MM.1S (cell line): Measurements from ENCODE around the gene ANTXRL.

ENCODE experiments used
- DNase-seq: peaks from one replicate; pipeline ENCODE4 v3.0.0-alpha.2; 2015
- H2AFZ ChIP-seq: fragments of 300-600 bp; sonication (generic); 2 replicates; pipeline ENCODE4 v1.6.0; 2016; ENCODE audit warnings: antibody characterized with exemption, low read length
- H3F3A ChIP-seq: fragments of 300-600 bp; sonication (generic); 2 replicates; pipeline ENCODE4 v1.6.1; 2016; ENCODE audit warnings: mild to moderate bottlenecking, antibody characterized with exemption, low read length, moderate library complexity, mixed read lengths; ENCODE audit not compliant: insufficient read depth
- H3K27ac ChIP-seq: fragments of 300-600 bp; sonication (generic); 2 replicates; pipeline ENCODE4 v1.5.1; 2016; ENCODE audit warnings: mild to moderate bottlenecking, low read length
- H3K27me3 ChIP-seq: fragments of 300-600 bp; sonication (generic); replicated peaks from 2 replicates; pipeline ENCODE4 v1.6.0; 2016; ENCODE audit warnings: low read length; ENCODE audit not compliant: insufficient read depth
- H3K36me3 ChIP-seq: fragments of 300-600 bp; sonication (generic); replicated peaks from 2 replicates; pipeline ENCODE4 v1.6.1; 2016; ENCODE audit warnings: mild to moderate bottlenecking, low read length, mixed read lengths; ENCODE audit not compliant: insufficient read depth
- H3K4me1 ChIP-seq: fragments of 300-600 bp; sonication (generic); 2 replicates; pipeline ENCODE4 v1.6.1; 2016; ENCODE audit warnings: low read length, mixed read lengths
- H3K4me2 ChIP-seq: fragments of 300-600 bp; sonication (generic); 2 replicates; pipeline ENCODE4 v1.6.0; 2016; ENCODE audit warnings: low read depth, low read length
- H3K4me3 ChIP-seq: fragments of 300-600 bp; sonication (generic); 2 replicates; pipeline ENCODE4 v1.5.1; 2016; ENCODE audit warnings: low read length, mixed read lengths
- H3K79me2 ChIP-seq: fragments of 300-600 bp; sonication (generic); 2 replicates; pipeline ENCODE4 v1.6.1; 2016; ENCODE audit warnings: mixed run types, low read length, mixed read lengths
- H3K9ac ChIP-seq: fragments of 300-600 bp; sonication (generic); 2 replicates; pipeline ENCODE4 v1.6.1; 2016; ENCODE audit warnings: low read length, mixed read lengths
- H3K9me2 ChIP-seq: fragments of 300-600 bp; sonication (generic); replicated peaks from 2 replicates; pipeline ENCODE4 v1.6.1; 2016; ENCODE audit warnings: mild to moderate bottlenecking, low read length, mixed read lengths; ENCODE audit not compliant: insufficient read depth
- H3K9me3 ChIP-seq: fragments of 300-600 bp; sonication (generic); replicated peaks from 2 replicates; pipeline ENCODE4 v1.6.1; 2016; ENCODE audit warnings: mild to moderate bottlenecking, low read length, mixed read lengths; ENCODE audit not compliant: insufficient read depth
- H4K20me1 ChIP-seq: fragments of 300-600 bp; sonication (generic); 2 replicates; pipeline ENCODE4 v1.6.1; 2016; ENCODE audit warnings: mild to moderate bottlenecking, low read length, moderate library complexity, mixed read lengths; ENCODE audit not compliant: insufficient read depth
- EZH2 ChIP-seq: fragments of 300-600 bp; sonication (generic); optimal IDR thresholded peaks from 2 replicates; pipeline ENCODE3; 2017; ENCODE audit warnings: low read depth, mild to moderate bottlenecking, antibody characterized with exemption, low read length, mixed read lengths
- EZH2phosphoT487 ChIP-seq: fragments of 300-600 bp; sonication (generic); IDR thresholded peaks from 2 replicates; pipeline ENCODE4 v1.6.1; 2018; ENCODE audit warnings: antibody characterized with exemption, low read length
- TF ChIP-seq, protein P1 (sequence below): fragments of 300-600 bp; sonication (generic); IDR thresholded peaks from 2 replicates; pipeline ENCODE4 v1.5.1; 2016; ENCODE audit warnings: antibody characterized with exemption, low read length, mixed read lengths

The ANTXRL gene

DNA sequence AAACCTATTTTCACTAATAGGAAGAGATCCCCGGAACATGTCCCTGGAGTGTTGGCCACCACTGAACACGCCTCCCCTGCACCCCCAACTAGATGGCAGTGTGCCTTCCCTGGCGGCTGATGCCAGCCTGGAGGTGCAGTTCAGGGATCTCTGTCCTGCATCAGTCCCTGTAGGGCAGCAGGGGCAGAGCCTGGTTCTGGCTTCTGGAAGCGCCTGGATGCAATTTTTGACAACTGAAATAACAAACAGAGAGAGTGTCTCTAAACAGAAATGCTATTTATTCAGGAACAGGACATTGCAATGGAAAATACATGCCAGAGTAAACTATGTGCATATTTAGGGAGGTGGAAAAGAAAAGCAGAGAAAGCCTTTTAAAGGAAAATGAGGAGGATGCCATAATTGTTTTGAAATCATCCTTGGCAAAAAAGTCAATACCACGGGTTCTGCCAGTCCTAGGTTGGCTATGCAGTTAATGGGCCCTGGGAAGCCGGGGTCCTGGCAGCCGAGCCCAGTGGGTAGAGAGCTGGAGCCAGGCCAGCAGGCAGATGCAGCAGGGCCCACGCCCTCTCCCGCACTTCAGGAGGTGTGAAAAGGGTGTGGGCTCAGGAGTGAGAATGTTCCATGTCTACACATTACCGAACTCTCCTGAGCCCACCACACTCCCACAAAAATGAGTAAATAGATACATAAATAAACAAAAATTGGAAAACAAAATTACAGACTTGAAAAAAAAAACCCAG is 18.5 kb downstream of the ANTXRL start:
- H3K79me2 ChIP-seq = no peaks in the 10 kb centered on the region
- DNase-seq = no peak
- no peak for TF ChIP-seq EZH2
- TF ChIP-seq, protein P1, sequence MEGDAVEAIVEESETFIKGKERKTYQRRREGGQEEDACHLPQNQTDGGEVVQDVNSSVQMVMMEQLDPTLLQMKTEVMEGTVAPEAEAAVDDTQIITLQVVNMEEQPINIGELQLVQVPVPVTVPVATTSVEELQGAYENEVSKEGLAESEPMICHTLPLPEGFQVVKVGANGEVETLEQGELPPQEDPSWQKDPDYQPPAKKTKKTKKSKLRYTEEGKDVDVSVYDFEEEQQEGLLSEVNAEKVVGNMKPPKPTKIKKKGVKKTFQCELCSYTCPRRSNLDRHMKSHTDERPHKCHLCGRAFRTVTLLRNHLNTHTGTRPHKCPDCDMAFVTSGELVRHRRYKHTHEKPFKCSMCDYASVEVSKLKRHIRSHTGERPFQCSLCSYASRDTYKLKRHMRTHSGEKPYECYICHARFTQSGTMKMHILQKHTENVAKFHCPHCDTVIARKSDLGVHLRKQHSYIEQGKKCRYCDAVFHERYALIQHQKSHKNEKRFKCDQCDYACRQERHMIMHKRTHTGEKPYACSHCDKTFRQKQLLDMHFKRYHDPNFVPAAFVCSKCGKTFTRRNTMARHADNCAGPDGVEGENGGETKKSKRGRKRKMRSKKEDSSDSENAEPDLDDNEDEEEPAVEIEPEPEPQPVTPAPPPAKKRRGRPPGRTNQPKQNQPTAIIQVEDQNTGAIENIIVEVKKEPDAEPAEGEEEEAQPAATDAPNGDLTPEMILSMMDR = no peak
- no peak for TF ChIP-seq EZH2phosphoT487
- H3K4me1 ChIP-seq = no peaks in the 10 kb centered on the region
- H3K9ac ChIP-seq = no peak overlapping the region
- no peak overlapping the region for H3K4me2 ChIP-seq
- no peaks in the 10 kb centered on the region for H3K36me3 ChIP-seq
- no peaks in the 10 kb centered on the region for H3K27me3 ChIP-seq
- H3K9me2 ChIP-seq = no peaks in the 10 kb centered on the region
- no peaks in the 10 kb centered on the region for H3F3A ChIP-seq
- no peaks in the 10 kb centered on the region for H4K20me1 ChIP-seq
- H3K27ac ChIP-seq = no peak overlapping the region
- no peak overlapping the region for H3K4me3 ChIP-seq
- no peak overlapping the region for H2AFZ ChIP-seq
- no peaks in the 10 kb centered on the region for H3K9me3 ChIP-seq

GRCh38 chr10:46305986-46306385 is 19.2 kb downstream of the ANTXRL start:
- TF ChIP-seq, protein P1 = no peak
- TF ChIP-seq EZH2 = no peak
- no peak for TF ChIP-seq EZH2phosphoT487
- no peak overlapping the region for H3K27ac ChIP-seq

DNA sequence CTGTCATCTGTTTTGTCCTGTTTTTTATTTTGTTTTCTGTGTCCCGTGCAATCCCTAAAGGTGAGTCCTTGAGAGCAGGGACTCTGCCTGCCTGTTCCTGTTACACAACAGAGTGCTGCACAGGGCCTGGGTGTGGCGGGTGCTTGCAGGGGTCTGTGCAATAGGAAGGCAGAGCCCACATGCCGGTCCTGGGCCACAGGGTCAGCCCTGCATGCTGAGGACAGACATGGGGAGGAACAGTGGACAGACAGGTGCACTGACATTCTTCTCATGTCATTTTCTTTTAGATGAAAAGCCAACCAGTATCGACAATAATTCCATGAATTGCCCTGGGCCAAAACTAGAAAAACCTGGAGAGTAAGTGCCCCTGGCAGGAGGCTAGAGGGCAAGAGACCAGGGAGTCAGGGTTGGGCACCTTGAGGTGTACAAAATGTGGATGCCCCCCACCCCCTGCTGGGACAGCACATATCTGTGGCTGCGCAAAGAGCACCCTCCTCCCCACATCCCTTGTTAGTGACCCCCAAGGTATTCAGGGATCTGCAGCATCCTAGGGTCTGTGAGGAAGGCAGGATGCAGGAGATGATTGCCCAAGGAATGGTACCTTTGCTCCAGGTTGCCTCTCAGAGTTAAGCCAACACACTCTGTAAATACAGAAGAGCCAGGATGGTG is 19.9 kb downstream of the ANTXRL start:
- H3K9ac ChIP-seq = no peak overlapping the region
- H3K9me2 ChIP-seq = no peaks in the 10 kb centered on the region
- no peaks in the 10 kb centered on the region for H3K36me3 ChIP-seq
- no peaks in the 10 kb centered on the region for H3K9me3 ChIP-seq
- no peaks in the 10 kb centered on the region for H4K20me1 ChIP-seq
- no peak for DNase-seq
- no peaks in the 10 kb centered on the region for H3F3A ChIP-seq
- H2AFZ ChIP-seq = no peak overlapping the region
- H3K27ac ChIP-seq = no peak overlapping the region
- H3K27me3 ChIP-seq = no peaks in the 10 kb centered on the region
- no peak overlapping the region for H3K4me3 ChIP-seq
- H3K4me2 ChIP-seq = no peak overlapping the region
- H3K79me2 ChIP-seq = no peaks in the 10 kb centered on the region
- TF ChIP-seq, protein P1 = no peak
- TF ChIP-seq EZH2 (no peak), EZH2phosphoT487 (no peak)
- H3K4me1 ChIP-seq = no peaks in the 10 kb centered on the region

More at GRCh38 chr10:46305986-46306385, 19.2 kb downstream of the ANTXRL start:
- no peaks in the 10 kb centered on the region for H3K36me3 ChIP-seq
- H3F3A ChIP-seq = no peaks in the 10 kb centered on the region
- no peaks in the 10 kb centered on the region for H3K9me3 ChIP-seq
- H3K9ac ChIP-seq = no peak overlapping the region
- no peaks in the 10 kb centered on the region for H3K9me2 ChIP-seq
- no peaks in the 10 kb centered on the region for H3K4me1 ChIP-seq
- no peak overlapping the region for H3K4me3 ChIP-seq
- H3K27me3 ChIP-seq = no peaks in the 10 kb centered on the region
- no peaks in the 10 kb centered on the region for H3K79me2 ChIP-seq
- H4K20me1 ChIP-seq = no peaks in the 10 kb centered on the region
- DNase-seq = no peak
- no peak overlapping the region for H2AFZ ChIP-seq
- no peak overlapping the region for H3K4me2 ChIP-seq
